Keratinocyte (primary cell): ENCODE results near the gene ZNF358. TPM values are rescaled to one million over a fixed set of nuclear protein-coding genes. Genes with fewer than 3 reads are reported as not detected.

ENCODE experiments used
- DNase-seq: peaks from one replicate; pipeline ENCODE4 v3.0.0-alpha.2; 2011; ENCODE audit warnings: low read depth, missing footprints, low spot score
- FAIRE-seq: peaks from 2 replicates; lab custom pipeline; 2011; peaks lifted over from hg19 to GRCh38; lab: Jason Lieb, UNC
- H2AFZ ChIP-seq: 2 replicates; pipeline ENCODE4 v1.6.0; 2012; ENCODE audit warnings: low read length, control low read depth, inconsistent platforms; ENCODE audit not compliant: control insufficient read depth
- H3K27ac ChIP-seq: 2 replicates; pipeline ENCODE4 v1.5.1; 2011; ENCODE audit warnings: low read length; ENCODE audit not compliant: control insufficient read depth, insufficient read depth
- H3K27me3 ChIP-seq: 3 replicates; pipeline ENCODE4 v1.6.0; 2011; ENCODE audit warnings: low read length; ENCODE audit not compliant: control insufficient read depth, insufficient read depth; ENCODE audit errors: extremely low read depth
- H3K36me3 ChIP-seq, 2 experiments: 2 replicates in 1 of 2; 3 replicates in 1 of 2; pipeline ENCODE4 v1.5.1; 2011; ENCODE audit warnings: low read length in 2 of 2, mild to moderate bottlenecking in 1 of 2; ENCODE audit not compliant: control insufficient read depth in 2 of 2, insufficient read depth in 2 of 2; ENCODE audit errors: extremely low read depth in 1 of 2
- H3K4me1 ChIP-seq: 3 replicates; pipeline ENCODE4 v1.5.1; 2011; ENCODE audit warnings: low read length; ENCODE audit not compliant: control insufficient read depth, insufficient read depth; ENCODE audit errors: extremely low read depth
- H3K4me2 ChIP-seq: 3 replicates; pipeline ENCODE4 v1.6.0; 2011; ENCODE audit warnings: low read depth, low read length; ENCODE audit not compliant: control insufficient read depth, insufficient read depth; ENCODE audit errors: extremely low read depth
- H3K4me3 ChIP-seq, 3 experiments: fragments of 200-600 bp in 1 of 3; sonication (generic) in 1 of 3; 2 replicates in 2 of 3; 3 replicates in 1 of 3; pipeline ENCODE4 v1.5.1; 2011 to 2016; ENCODE audit warnings: low read length in 3 of 3, mild to moderate bottlenecking in 3 of 3, control low read depth in 2 of 3, inconsistent platforms in 1 of 3, low read depth in 1 of 3, mixed read lengths in 1 of 3, mixed run types in 1 of 3, moderate library complexity in 1 of 3; ENCODE audit not compliant: control insufficient read depth in 2 of 3, insufficient read depth in 2 of 3; ENCODE audit errors: extremely low read depth in 1 of 3
- H3K79me2 ChIP-seq: 2 replicates; pipeline ENCODE4 v1.6.0; 2012; ENCODE audit warnings: low read length; ENCODE audit not compliant: control insufficient read depth, insufficient read depth
- H3K9ac ChIP-seq: 3 replicates; pipeline ENCODE4 v1.6.0; 2011; ENCODE audit warnings: low read length; ENCODE audit not compliant: control insufficient read depth, insufficient read depth; ENCODE audit errors: extremely low read depth
- H3K9me1 ChIP-seq: 3 replicates; pipeline ENCODE4 v1.6.0; 2011; ENCODE audit warnings: low read length; ENCODE audit not compliant: control insufficient read depth, insufficient read depth; ENCODE audit errors: extremely low read depth
- H3K9me3 ChIP-seq: 2 replicates; pipeline ENCODE4 v1.5.1; 2012; ENCODE audit warnings: low read depth, low read length; ENCODE audit not compliant: control insufficient read depth
- H4K20me1 ChIP-seq: 3 replicates; pipeline ENCODE4 v1.6.0; 2011; ENCODE audit warnings: low read length; ENCODE audit not compliant: control insufficient read depth, insufficient read depth; ENCODE audit errors: extremely low read depth
- EZH2 ChIP-seq: IDR thresholded peaks from one replicate; pipeline ENCODE4 v1.6.1; 2012; ENCODE audit warnings: inconsistent platforms, mild to moderate bottlenecking, low read length, moderate library complexity
- dilution Hi-C: fragments of 300-500 bp; cut with MboI; formaldehyde crosslinking; loops from one replicate; pipeline ENCODE4 v1.7.0; 2020; ENCODE audit warnings: low sequenced_read_pairs; ENCODE audit not compliant: extremely low pct_ligation_motif_present
- polyA plus RNA-seq, 5 experiments: library from polyadenylated mRNA; depleted of rRNA in 3 of 5; stranded (reverse) in 3 of 5; stranded (forward) in 1 of 5; unstranded in 1 of 5; fragments of >200 nt; gene quantifications; 1 replicate in 1 of 5; 2 replicates in 3 of 5; 3 replicates in 1 of 5; pipeline versions ENCODE4 v1.2.1 to v1.2.3, GENCODE V29; 2011 to 2012; ENCODE audit warnings: missing spikeins in 2 of 5, low read depth in 1 of 5, low replicate concordance in 1 of 5
- TF ChIP-seq, protein P1 (sequence below), 3 experiments: IDR thresholded peaks in 1 of 3; conservative IDR thresholded peaks in 1 of 3; optimal IDR thresholded peaks in 1 of 3; 2 replicates in 2 of 3; 3 replicates in 1 of 3; pipeline versions ENCODE3 to v1.5.1; 2011; ENCODE audit warnings: low read length in 3 of 3, mild to moderate bottlenecking in 3 of 3, moderate library complexity in 2 of 3, control low read depth in 1 of 3, inconsistent platforms in 1 of 3; ENCODE audit not compliant: insufficient read depth in 2 of 3; ENCODE audit errors: extremely low read depth in 1 of 3

ZNF358 gene
- polyA plus RNA-seq, 1 donor (not counting 4 experiments of a cell fraction or from before 2014, with no cell fraction given), result 8.5 TPM

DNA sequence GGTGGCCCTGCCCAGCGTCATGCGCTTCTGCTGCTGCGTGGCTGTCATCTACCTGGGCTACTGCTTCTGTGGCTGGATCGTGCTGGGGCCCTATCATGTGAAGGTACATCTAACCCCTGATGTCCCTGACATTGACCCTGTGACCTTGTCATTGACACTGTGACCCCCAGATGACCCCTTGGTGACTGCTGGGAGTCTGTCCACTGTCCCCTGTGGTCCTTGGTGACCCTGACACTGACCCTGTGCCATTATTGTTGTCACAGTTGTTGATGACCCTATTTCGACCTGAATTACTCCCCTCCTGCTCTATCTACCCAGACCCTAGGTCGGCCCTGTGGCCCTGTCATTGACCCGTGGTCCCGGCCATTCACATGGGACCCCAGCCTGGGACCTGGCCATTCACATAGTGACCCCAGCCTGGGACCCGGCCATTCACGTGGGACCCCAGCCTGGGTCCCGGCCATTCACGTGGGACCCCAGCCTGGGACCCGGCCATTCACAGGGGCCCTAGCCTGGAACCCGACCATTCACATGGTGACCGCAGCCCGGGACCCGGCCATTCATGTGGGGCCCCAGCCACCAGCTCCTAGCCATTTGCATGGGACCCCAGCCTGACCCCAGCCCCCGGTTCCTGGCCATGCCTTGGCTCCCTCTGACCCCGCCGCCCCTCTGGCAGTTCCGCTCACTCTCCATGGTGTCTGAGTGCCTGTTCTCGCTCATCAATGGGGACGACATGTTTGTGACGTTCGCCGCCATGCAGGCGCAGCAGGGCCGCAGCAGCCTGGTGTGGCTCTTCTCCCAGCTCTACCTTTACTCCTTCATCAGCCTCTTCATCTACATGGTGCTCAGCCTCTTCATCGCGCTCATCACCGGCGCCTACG lies 13.9 kb downstream of the ZNF358 start:
- no peaks in the 10 kb centered on the region for H3K9me3 ChIP-seq
- no peak overlapping the region for H3K9ac ChIP-seq
- no peak overlapping the region for H3K4me3 ChIP-seq
- peaks cover 2% of the 10 kb centered on the region for H3K4me1 ChIP-seq
- H3K27ac ChIP-seq, result no peak overlapping the region
- H2AFZ ChIP-seq, result no peak overlapping the region
- no peak for TF ChIP-seq EZH2
- TF ChIP-seq, protein P1, sequence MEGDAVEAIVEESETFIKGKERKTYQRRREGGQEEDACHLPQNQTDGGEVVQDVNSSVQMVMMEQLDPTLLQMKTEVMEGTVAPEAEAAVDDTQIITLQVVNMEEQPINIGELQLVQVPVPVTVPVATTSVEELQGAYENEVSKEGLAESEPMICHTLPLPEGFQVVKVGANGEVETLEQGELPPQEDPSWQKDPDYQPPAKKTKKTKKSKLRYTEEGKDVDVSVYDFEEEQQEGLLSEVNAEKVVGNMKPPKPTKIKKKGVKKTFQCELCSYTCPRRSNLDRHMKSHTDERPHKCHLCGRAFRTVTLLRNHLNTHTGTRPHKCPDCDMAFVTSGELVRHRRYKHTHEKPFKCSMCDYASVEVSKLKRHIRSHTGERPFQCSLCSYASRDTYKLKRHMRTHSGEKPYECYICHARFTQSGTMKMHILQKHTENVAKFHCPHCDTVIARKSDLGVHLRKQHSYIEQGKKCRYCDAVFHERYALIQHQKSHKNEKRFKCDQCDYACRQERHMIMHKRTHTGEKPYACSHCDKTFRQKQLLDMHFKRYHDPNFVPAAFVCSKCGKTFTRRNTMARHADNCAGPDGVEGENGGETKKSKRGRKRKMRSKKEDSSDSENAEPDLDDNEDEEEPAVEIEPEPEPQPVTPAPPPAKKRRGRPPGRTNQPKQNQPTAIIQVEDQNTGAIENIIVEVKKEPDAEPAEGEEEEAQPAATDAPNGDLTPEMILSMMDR (optimal IDR thresholded peaks at IDR 0.05 in 1 of 3, IDR thresholded peaks at IDR 0.05 in 1 of 3, conservative IDR thresholded peaks at IDR 0.05 in 1 of 3; ENCODE audit: extremely low read depth in 1 of 3, insufficient read depth in 2 of 3, low read length in 3 of 3), result no peak
- no peaks in the 10 kb centered on the region for H3K9me1 ChIP-seq
- peaks cover 0 to 17% of the 10 kb centered on the region in 2 experiments for H3K36me3 ChIP-seq
- DNase-seq (no peak), FAIRE-seq (no peak)
- no peaks in the 10 kb centered on the region for H3K27me3 ChIP-seq
- no peaks in the 10 kb centered on the region for H3K79me2 ChIP-seq
- H3K4me2 ChIP-seq, result no peak overlapping the region
- dilution Hi-C loops, result no loop called here
- H4K20me1 ChIP-seq, result no peaks in the 10 kb centered on the region

DNA sequence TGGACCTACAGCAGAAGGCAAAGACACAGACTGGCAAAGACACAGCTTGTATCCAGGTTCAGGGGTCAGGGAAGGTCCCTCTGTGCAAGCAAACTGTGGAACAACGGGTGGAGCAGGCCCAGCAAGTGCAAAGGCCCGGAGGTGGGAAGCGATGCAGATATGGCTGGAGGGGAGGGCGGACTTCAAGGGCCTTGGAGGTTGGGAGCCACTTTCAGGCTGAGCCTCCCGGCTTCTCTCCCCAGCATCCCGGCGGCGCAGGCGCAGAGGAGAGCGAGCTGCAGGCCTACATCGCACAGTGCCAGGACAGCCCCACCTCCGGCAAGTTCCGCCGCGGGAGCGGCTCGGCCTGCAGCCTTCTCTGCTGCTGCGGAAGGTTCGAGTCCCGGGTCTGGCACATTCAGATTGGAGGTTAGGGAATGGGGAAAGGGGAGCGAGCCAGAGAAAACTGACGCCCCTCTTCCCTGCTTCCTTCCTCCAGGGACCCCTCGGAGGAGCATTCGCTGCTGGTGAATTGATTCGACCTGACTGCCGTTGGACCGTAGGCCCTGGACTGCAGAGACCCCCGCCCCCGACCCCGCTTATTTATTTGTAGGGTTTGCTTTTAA lies 17.5 kb downstream of the ZNF358 start:
- dilution Hi-C loops, result no loop called here
- peak; percentile 58 for FAIRE-seq

More for the DNA sequence above, 17.5 kb downstream of the ZNF358 start:
- Histone ChIP-seq H3K9me1 (no peaks in the 10 kb centered on the region), H3K4me3 (peak overlapping the region; percentile 71 to 98 (median 89)), H3K4me2 (peak overlapping the region; percentile 85), H3K9me3 (no peaks in the 10 kb centered on the region), H3K9ac (peak overlapping the region; percentile 73), H4K20me1 (no peaks in the 10 kb centered on the region), H3K27ac (peak overlapping the region; percentile 62), H3K27me3 (no peaks in the 10 kb centered on the region), H3K79me2 (peaks cover 1% of the 10 kb centered on the region), H2AFZ (peak overlapping the region; percentile 78), H3K36me3 (peaks cover 0 to 15% of the 10 kb centered on the region in 2 experiments), H3K4me1 (peaks cover 6% of the 10 kb centered on the region)
- TF ChIP-seq, protein P1 (optimal IDR thresholded peaks at IDR 0.05 in 1 of 3, IDR thresholded peaks at IDR 0.05 in 1 of 3, conservative IDR thresholded peaks at IDR 0.05 in 1 of 3; ENCODE audit: extremely low read depth in 1 of 3, insufficient read depth in 2 of 3, low read length in 3 of 3), result no peak
- no peak for DNase-seq
